Measurements from ENCODE around the gene LRRC34.

LRRC34 gene

DNA sequence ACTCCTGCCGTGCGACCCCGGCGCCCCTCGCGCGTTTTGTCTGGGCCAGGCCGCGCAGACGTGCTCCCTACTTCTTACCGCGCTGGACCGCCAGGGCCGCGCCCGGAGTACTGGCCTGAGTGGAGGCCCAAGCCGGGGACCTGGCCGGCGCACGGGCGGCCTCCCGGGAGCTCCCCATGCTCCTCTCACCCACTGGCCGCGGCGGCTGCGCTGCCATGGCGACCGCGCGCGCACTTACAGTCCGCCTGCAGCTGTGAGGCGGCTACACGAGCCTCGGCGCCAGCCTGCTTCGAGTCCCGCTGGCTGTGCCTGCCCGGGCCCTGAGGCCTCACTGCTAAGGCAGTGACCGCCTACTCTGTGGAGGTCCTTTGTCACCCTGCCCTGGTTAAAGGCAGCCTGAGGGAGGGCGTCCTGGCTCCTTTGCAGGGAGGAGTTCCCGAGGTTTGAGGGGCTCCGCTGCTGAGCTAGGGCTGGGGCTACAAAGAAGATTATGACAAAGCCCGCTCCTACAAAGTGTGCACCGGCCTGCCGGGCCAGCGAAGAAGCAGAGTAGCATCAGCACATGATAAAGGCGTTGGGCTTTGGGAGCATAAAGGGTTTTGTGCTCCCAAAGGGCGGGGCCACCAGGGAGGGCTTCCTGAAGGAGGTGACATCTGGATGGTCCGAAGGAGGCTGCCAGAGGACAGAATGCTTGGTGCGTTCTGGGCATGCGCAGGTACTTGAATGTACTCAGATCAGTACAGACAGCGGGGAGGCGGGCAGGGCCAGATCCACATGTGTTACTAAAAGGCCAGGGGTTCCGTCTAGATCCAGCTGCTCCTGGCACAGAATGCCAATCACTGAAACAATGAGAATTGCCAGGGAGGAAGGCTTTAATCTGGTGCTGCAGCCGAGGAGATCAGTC, at the start of gene LRRC34, which contains the start of gene LRRIQ4:
Gene LRRC34 (minus strand): TSS at position 573 of the 904 bp plus-strand sequence. CDS start 356 bp downstream, at position 217.
Gene LRRIQ4 (plus strand): TSS at position 539 of the 904 bp plus-strand sequence. CDS start 9,052 bp downstream, outside the sequence.
- DNase-seq: peak; percentile 50

DNA sequence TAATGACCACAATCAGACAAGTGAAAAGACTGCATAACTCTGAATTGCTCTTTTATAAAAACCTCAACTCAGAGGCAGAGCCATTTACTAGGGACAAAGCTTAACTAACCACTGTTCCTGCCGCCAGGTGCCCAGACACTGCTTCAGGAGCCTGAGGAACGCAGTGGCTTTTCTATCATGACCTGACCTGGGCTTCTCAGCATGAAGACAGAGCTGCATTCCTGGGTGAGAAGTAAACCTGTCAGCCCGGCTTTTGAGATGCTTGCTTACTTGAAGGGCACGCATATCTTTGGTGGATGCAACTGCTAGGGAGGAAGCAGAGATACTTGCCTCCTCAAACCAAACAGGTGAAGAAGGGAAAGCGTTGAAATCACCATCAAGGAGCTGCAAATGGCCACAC, 49.2 kb upstream of the LRRC34 start:
- DNase-seq: no peak

DNA sequence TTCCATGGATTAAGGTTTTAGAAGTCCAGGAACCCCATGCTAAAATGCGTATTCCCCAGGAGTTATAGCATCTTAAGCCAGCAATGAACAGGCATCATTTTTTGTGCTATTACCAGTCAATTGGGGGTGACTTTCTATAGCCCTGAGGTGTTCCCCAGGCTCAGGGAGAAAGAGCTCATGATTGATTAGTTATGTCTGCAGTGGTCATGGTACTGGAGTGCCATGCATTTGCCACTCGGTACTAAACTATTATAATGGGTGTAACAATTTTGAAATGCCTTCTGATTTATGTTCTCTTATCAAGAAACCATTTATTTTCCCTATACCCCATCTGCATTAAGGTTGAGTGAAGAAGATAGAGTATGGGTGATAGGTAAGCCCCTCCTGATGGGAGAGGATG, 45.1 kb upstream of the LRRC34 start:
- DNase-seq: no peak

GRCh38 chr3:169855514-169855913, 42.8 kb upstream of the LRRC34 start:
- DNase-seq: no peak

GRCh38 chr3:169850618-169851017, 37.9 kb upstream of the LRRC34 start:
- no peak for DNase-seq

DNA sequence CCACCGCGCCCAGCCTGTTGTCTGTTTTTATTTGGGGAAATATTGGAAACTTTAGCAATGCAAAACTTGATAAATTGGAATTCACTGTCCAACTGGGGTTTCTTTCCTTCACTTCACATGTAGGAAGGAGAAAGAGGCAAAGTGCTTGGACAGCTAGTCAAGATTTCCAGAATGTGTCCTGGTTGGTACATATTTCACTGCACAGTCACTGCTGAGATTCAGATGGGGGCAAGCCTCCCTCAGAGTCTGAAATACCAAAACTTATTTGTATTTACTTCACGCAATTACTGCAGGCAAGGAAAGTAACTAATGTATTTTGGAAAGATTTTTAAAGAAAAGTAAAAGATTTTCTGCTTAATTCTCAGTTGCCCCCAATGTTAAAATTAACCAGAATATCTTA, 36.0 kb upstream of the LRRC34 start:
- no peak for DNase-seq

DNA sequence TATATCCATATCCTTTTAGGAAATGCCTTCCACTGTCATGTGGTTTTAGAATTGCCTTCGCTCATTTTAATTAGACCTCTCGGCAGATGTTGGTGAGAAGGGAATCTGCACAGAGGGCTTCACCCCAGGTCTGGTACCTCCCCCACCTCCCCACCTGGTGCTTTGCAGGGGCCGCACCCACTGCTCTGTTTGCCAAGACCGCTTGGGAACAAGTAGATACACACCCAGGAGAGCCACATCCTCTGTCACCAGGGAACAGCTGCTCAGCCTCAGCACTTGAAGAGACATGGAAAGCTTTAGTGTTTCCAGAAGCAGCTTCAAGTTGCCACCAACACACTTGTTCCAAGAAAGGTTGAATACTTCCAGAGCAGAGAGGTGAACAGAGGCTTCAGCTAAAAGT, 35.2 kb upstream of the LRRC34 start:
- DNase-seq: no peak

GRCh38 chr3:169846458-169847193, 33.9 kb upstream of the LRRC34 start:
- no peak for DNase-seq

DNA sequence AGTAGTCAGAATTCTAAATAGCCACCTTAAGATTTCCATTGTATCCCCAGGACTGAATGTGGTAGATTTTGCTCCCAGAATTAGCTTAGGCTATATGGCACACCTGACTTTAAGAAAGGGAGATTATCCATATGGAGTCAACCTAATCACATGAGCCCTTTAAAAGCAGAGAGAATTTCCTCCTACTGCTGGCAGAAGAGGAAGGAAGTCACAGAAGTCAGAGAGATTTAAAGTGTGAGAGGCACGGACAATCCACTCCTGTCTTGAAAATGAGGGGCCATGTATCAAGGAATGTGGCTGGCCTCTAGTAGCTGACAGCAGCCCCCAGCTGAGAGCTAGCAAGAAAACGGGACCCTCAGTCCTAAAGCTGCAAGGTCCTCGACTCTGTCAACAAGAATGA, 30.3 kb upstream of the LRRC34 start:
- no peak for DNase-seq

- DNase-seq: no peak
Observed at GRCh38 chr3:169841171-169841570, 28.5 kb upstream of the LRRC34 start.

- DNase-seq: no peak
Observed at GRCh38 chr3:169838511-169839030, 25.9 kb upstream of the LRRC34 start.

GRCh38 chr3:169836942-169837275, 24.2 kb upstream of the LRRC34 start:
- no peak for DNase-seq

DNA sequence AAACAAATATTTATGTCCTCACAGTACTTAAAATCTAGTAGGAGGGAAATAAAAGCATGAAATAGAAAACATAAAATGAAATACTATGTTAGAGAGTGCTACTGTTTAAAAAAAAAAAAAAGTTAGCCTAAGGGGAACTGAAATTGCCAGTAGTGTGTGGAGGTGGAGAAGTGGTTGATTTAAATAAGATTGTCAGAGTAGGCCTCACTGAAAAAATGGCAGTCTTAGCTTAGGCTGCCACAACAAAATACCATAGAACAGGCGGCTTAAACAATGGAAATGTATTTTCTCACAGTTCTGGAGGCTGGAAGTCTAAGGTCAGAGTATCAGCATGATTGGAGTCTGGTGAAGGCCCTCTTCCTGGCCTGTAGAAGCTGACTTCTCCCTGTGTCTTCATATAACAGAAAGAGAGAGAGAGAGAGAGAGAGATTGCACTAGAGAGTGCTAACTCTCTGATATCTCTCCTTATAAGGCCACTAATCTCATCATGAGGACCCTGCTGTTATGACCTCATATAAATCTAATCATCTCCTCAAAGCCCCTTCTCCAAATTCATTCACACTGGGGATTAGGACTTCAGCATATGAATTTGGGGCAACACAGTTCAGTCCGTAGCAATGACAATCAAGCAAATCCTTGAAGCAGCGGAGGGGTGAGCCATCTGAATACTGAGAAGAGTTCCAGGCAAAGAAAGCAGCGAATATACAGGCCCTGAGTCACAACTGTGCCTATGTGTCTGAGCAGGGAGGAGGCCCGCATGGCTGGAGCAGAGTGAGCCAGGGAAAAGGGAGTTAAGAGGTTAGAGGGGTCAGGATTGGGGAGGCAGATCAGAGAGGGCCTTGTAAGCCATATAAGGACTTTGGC, 23.6 kb upstream of the LRRC34 start:
- no peak for DNase-seq

GRCh38 chr3:169835533-169835932, 22.8 kb upstream of the LRRC34 start:
- DNase-seq: no peak

DNA sequence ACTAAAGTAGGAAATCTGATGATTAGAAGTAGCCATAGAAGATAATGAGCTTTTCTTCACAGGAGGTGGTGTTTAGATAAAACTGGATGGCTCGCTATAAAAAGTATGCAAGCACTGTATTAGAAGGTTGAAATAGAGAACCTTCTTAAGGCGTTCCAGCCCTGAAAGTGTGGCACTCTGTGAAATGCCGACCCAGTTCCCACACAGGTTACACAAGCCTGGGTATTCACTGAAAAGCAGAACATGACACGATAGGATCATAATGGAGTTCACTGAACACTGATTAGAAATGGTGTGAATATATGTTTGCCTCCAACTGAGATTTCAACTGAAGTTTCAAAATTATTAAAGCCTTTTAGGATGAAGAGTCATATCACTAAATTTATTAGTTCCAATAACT, 15.0 kb upstream of the LRRC34 start:
- DNase-seq: no peak

DNA sequence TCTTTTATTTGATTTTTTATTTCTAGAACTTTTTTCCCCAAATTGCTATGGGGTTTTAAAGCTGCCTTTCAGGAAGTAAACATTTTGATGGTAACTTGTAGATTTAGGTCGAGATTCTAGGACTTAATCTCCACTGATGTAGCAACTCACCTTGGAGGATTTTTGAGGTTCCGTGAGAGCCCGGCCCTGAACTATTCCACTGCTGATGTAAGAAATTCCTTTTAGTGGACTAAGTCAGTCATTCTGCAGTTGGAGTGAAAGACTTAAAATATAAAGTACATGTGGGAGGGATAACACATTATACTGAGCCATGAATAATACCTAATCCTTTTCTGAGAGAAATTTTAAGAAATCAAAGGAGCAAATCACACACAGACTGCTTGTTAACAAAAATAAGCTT, 12.6 kb upstream of the LRRC34 start:
- DNase-seq: no peak

DNA sequence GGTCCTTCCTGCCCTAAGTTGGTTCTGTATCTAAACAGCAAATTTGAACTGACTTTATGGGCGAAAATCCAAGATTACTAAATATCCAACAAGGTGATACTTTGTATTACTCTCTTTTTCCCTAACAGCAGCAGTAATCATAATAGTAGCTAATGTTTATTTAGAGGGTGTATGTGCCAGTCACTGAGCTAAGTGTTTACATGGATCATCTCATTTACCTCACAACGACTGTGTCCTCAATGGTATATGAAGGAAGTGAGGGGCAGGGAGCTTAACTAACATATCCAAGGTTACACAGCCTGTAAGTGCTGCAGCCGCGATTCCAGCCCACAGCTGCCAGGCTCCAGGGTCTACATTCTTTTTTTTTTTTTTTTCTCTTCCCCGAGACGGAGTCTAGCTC, 10.3 kb upstream of the LRRC34 start:
- no peak for DNase-seq

DNA sequence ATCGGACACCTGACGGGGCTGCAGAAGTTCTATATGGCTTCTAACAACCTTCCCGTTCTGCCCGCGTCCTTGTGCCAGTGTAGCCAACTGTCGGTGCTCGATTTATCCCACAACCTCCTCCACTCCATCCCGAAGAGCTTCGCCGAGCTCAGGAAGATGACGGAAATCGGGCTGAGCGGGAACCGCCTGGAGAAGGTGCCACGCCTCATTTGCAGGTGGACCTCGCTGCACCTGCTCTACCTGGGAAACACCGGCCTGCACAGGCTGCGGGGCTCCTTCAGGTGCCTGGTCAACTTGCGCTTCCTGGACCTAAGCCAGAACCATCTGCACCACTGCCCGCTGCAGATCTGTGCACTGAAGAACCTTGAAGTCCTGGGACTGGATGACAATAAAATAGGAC, 9.8 kb upstream of the LRRC34 start:
- no peak for DNase-seq

- DNase-seq: no peak
Observed at GRCh38 chr3:169822091-169822490, 9.4 kb upstream of the LRRC34 start.

- no peak for DNase-seq
Observed at GRCh38 chr3:169818316-169818715, 5.6 kb upstream of the LRRC34 start.

DNA sequence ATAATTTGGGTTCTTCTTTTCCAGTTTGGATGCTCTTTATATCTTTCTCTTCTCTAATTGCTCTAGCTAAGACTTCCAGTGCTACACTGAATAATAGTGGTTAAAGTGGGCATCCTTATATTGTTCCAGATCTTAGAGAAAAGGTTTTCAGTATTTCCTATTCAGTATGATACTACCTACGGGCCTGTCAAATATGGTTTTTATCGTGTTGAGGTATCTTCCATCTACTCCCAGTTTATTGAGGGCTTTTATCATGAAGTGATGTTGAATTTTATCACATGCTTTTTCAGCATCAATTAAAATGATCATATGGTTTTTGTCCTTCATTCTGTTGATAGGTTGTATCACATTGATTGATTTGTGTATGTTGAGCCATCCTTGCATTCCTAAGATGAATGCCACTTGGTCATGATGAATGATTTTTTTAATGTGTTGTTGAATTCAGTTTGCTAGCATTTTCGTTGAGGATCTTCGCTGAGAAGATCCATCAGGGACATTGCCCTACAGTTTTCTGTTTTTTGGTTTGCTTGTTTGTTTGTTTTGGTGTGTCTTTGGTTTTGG, 3.0 kb upstream of the LRRC34 start:
- DNase-seq: no peak

DNA sequence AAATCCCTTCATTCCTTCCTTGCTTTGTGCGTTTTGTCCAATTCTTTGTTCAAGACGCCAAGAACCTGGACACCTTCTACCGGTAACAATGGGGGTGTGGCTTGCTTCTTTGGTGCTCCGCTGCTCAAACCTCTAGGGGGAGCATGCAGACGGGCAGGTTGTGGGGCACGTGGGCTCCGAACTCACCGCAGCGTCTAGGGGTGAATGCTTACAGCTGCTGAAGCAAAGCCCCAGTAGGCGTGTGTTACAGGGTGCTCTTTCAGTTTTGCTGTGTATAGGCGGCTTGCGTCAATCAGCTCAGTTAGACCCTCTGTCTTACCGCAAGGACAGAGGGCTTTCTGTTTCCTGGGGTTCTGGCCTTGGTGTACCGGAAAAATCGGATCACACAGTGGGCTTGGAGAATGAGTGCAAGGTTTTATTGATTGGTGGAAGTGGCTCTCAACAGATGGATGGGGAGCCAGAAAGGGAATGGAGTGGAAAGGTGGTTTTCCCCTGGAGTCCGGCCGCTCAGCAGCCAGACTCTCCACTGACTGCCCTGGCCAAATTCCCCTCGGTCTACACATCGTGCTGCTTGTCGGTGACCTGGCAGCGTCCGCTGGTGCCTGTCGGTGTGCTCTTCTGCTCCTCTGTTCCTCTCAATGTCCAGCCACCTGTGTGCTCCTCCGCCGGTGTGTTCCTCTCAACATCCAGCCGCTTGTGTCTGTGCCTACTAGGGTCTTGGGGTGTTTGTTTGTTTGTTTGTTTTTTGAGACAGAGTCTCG, 1.2 kb upstream of the LRRC34 start:
- DNase-seq: peak; percentile 37
